ENCODE measurements around the gene SMYD1. TPM values are rescaled to one million over a fixed set of nuclear protein-coding genes. Genes with fewer than 3 reads are reported as not detected.

SMYD1 gene
- total and polyA plus RNA-seq, 10 of the 15 experiments (the other 5 are each of a cell fraction or from before 2014, with no cell fraction given), result 0.09 TPM; not detected in 9

GRCh38 chr2:88053934-88054781 is 13.5 kb upstream of the SMYD1 start:
- Histone ChIP-seq H3K36me3 (ENCODE audit: control insufficient read depth in 2 of 2, insufficient read depth in 2 of 2, low read length in 1 of 2) (no peaks in the 10 kb centered on the region), H3K9me3 (replicated peaks; ENCODE audit: control insufficient read depth, insufficient read depth, low read length) (no peaks in the 10 kb centered on the region), H3K79me2 (ENCODE audit: control insufficient read depth, insufficient read depth, low read length) (peaks cover 23% of the 10 kb centered on the region), H4K20me1 (ENCODE audit: control insufficient read depth, insufficient read depth) (no peaks in the 10 kb centered on the region), H3K27ac (ENCODE audit: control insufficient read depth, insufficient read depth) (peak overlapping the region; percentile 94), H3K4me2 (ENCODE audit: control insufficient read depth, insufficient read depth) (peak overlapping the region; percentile 83), H3K4me1 (ENCODE audit: control insufficient read depth, insufficient read depth, low read length) (peaks cover 4% of the 10 kb centered on the region), H3K9ac (ENCODE audit: control insufficient read depth, insufficient read depth, low read length) (peak overlapping the region; percentile 96), H2AFZ (ENCODE audit: control insufficient read depth, low read depth, low read length) (no peak overlapping the region), H3K27me3 (replicated peaks in 1 of 2; ENCODE audit: control insufficient read depth in 2 of 2, insufficient read depth in 2 of 2, low read length in 1 of 2) (no peaks in the 10 kb centered on the region), H3K4me3 (peak overlapping the region; percentile 93)
- ChIA-PET SMC1A (ENCODE audit: uncharacterized antibody, unreplicated experiment) (interaction anchor here (0.9 to 1.5 kb wide), 2 partner anchors 9 to 274 kb away, joined by 3 to 4 read pairs; no protein-coding TSS in a partner anchor), POLR2A (no interaction called here), CTCF (interaction anchor here (1.0 to 2.0 kb wide), 4 partner anchors 12 to 137 kb away, joined by 3 to 6 read pairs (median 4); no protein-coding TSS in a partner anchor), RAD21 (ENCODE audit: unreplicated experiment) (interaction anchor here (0.9 kb wide), 1 partner anchor 137 kb away, joined by 3 read pairs; no protein-coding TSS in a partner anchor)
- in situ Hi-C loops (cut with MboI) (loop anchor here (25.0 kb wide), 1 partner anchor 608 kb away; no protein-coding TSS in a partner anchor), intact Hi-C loops (cut with micrococcal nuclease; ENCODE audit: unreplicated experiment) (loop anchor here (10.0 kb wide), 1 partner anchor 281 kb away; no protein-coding TSS in a partner anchor)
- FAIRE-seq (no peak), ATAC-seq (no peak), DNase-seq (ENCODE audit: low read depth, low spot score) (no peak)
- BruUV-seq (replicated peaks), result no TSS peak
- 29% methylated on average over 10 of the region's 10 CpGs for WGBS (ENCODE audit: insufficient coverage, insufficient replicate concordance, low lambda C conversion rate, missing lambda C conversion rate)
- TF ChIP-seq CEBPZ (IDR thresholded peaks at IDR 0.05; ENCODE audit: low read depth, low read length) (no peak), CUX1 (IDR thresholded peaks at IDR 0.05; ENCODE audit: insufficient replicate concordance, low read depth, low read length) (no peak), ZBTB11 (CRISPR knock-in tag; IDR thresholded peaks at IDR 0.05) (no peak)

Data from GM12878 (cell line).